Left lobe of liver (tissue), 2 donors: Measurements from ENCODE around the gene COX6B2. TPM values are rescaled to one million over a fixed set of nuclear protein-coding genes. Genes with fewer than 3 reads are reported as not detected.
A peak's percentile ranks its signal among the peaks of the same experiment; 100 is the strongest.
"Not testable (repeated sequence)": the region's sequence is repeated elsewhere in the genome, so short reads cannot be mapped to it uniquely, and the experiment has no call there.

Experiments used
- ATAC-seq: fragments of 200-7000 bp; cut with Tn5 transposase; one replicate; pipeline ENCODE4 v1.9.1; 2020; ENCODE audit warnings: mild to moderate bottlenecking, moderate library complexity
- DNase-seq: peaks from one replicate; pipeline ENCODE4 v3.0.0-alpha.2; 2020; ENCODE audit warnings: low spot score
- total RNA-seq: library from RNA; stranded (reverse); gene quantifications from one replicate; pipeline ENCODE4 v1.2.1, GENCODE V29; 2021
- donor health status: DM: no; HTN: no; CAD: no; lungs with moderate emphysema.
- donor health status: DM: no; HTN: yes; CAD: no.

COX6B2 gene
- total RNA-seq, 1 donor from 2014 or later = not detected

- DNase-seq (no peak), ATAC-seq (no peak)
Observed at GRCh38 chr19:55345101-55345817, 9.3 kb downstream of the COX6B2 start.

DNA sequence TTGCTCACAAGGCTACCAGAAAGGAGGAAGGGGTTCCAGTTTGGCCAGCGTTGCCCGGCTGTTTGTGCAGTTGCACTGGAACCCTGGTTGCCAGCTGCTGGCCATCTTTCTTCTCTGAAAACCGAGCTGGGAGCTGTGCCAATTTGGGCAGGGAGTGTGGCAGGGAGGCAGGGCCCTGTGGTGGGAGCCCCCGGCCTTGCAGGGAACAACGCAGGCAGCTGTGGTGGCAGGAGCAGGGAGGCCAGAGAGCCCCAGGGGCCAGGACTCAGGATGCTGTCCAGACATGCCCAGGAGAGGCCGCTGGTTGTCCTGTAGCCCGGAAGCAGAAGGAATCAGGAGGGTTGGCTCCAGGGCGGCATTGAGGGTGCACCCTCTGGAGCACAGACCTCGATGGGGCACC, 10.1 kb downstream of the COX6B2 start:
- no peak for DNase-seq
- ATAC-seq = no peak

- ATAC-seq (no peak), DNase-seq (no peak)
Observed at GRCh38 chr19:55341595-55342531, 12.7 kb downstream of the COX6B2 start.

DNA sequence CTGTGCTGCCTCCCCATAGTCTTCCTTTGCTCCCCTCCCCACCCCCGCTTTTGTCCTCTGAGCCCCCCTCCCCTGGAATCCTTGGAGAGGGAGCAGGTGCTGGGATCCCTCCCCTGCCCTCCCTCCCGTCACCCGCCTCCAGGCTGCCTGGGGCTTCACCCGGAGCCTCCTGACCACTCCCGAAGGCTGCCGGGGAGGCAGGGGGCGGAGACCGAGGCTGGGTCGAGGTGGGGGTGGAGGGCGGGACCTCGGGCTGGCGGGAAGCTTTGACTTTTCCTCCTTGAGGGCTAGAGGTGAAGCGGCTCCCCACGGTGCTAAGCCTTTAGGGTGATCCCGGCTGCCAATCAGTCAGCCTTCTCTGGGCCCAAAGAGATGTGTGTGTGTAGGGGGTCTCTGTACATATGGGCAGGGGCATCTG, 13.3 kb downstream of the COX6B2 start:
- no peak for ATAC-seq
- no peak for DNase-seq

DNA sequence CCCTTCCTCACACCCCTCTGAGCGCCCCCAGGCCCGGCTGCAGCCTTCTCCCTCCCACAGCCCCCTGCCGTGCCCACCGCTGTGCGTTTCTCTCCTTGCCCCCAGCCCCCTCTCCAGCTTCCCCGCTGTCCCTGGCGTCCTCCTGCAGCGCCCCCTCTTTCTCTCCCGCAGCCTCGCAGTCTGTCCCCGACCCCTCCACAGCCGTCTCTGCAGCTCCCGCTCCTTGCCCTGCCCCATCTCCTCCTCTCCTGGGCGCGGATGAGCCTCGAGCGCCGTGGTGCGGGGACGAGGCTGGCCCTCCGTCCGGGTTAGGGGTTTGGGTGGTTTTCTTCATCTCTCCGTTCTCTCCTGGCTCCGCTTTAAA, 13.8 kb downstream of the COX6B2 start:
- ATAC-seq (no peak), DNase-seq (no peak)

GRCh38 chr19:55339889-55340783, 14.4 kb downstream of the COX6B2 start:
- no peak for ATAC-seq
- peak; percentile 58 for DNase-seq

GRCh38 chr19:55339105-55339888, 15.2 kb downstream of the COX6B2 start, which contains the start of gene KMT5C:
Gene KMT5C, plus strand, starts transcription at chr19:55339876. Its CDS starts 2,061 bp downstream, at chr19:55341937.
- ATAC-seq (peak; percentile 86), DNase-seq (peak; percentile 100)

DNA sequence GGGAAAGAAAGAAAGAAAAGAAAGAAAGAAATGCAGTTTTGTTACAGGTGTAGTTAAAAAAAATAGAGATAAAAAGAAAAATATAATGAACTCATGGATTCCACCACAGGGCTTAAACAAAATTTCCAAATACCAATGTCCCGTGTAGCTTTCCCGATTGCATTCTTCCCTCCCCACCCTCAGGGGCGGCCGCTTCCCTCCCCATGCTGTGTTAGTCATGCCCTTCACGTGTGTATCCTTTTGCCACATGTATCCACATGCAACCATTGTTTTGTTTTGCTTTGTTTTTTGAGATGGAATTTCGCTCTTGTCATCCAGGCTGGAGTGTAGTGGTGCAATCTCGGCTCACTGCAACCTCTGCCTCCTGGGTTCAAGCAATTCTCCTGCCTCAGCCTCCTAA, 18.4 kb downstream of the COX6B2 start:
- ATAC-seq (no peak), DNase-seq (no peak)

- ATAC-seq = peak; percentile 57
- DNase-seq = no peak
Observed at GRCh38 chr19:55333870-55334269, 20.6 kb downstream of the COX6B2 start.

- not testable (repeated sequence) for ATAC-seq, DNase-seq
Observed at GRCh38 chr19:55329791-55330190, 24.7 kb downstream of the COX6B2 start.

- ATAC-seq = not testable (repeated sequence)
Observed at GRCh38 chr19:55328774-55329318, 25.7 kb downstream of the COX6B2 start.

GRCh38 chr19:55325172-55325571, 29.3 kb downstream of the COX6B2 start, which contains the start of gene TMEM150B:
Gene TMEM150B, minus strand, starts transcription at chr19:55325341. Its CDS starts 4,305 bp downstream, at chr19:55321036.
- ATAC-seq (peak; percentile 24), DNase-seq (no peak)

More at GRCh38 chr19:55328774-55329318, 25.7 kb downstream of the COX6B2 start:
- not testable (repeated sequence) for DNase-seq

- no peak for DNase-seq
- no peak for ATAC-seq
Observed at GRCh38 chr19:55324662-55325061, 29.9 kb downstream of the COX6B2 start.

DNA sequence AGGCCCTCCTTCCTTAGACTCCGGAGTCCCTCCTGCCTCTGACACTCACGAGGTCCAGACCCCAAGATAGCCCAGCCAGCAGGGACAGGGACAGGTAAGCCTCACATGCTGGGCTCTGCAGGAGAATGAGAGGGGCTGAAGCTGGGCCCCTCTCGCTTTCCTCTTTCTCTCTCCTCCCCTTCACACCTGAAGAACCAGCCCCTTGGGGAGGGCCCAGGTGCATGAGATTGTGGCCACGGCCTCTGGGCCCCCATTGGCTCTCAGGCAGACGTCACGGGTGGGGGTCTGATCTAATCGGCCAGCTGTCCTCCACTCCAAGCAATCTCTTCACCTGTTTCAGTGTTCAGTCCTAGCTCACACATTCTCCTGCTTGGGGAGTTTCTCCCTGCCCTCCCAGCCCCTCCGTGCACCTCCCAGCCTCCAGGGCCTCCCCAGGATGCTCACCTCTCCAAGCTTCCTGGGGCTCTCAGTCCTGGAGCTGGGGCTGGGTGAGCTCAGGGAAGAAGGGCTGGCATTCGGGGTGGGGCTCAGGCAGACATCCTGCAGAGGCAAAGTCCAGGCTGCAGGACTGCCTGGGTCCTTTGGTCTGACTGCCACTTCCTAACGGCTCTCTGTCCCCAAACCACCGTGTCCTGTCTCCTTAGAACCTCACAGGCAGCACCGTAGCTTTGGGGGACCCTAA, 32.2 kb downstream of the COX6B2 start:
- ATAC-seq (no peak), DNase-seq (no peak)

DNA sequence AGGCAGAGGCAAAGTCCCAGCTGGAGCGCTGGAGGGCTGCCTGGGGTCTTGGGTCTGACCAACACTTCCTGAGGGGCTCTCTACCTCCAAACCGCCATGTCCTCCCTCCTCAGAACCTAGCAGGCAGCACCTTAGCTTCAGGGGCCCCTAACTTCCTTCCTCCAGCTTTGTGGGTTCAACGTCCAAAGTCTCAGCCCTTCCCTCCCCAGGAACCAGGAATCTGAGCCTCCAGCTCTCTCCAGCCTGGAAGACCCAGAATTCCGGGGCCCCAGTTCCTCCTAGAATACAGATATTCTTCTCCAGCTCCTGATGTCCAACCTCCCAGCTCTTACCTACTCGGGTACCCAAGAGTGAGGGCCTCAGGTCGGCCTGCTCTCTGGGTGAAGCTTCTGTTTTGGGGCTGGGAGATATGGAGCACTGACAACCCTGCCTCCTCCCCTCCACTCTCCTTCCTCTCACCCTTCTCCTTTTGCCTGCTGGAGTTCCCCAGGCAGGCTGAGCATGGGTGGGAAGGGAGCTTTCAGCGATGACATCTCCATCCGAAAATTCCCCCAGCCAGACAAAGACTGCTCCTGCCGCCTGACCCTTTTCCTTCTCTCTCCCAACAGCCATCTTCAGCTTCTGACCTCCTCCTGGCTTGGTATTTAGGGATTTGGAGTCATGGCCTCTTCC, 32.9 kb downstream of the COX6B2 start:
- ATAC-seq (no peak), DNase-seq (no peak)

DNA sequence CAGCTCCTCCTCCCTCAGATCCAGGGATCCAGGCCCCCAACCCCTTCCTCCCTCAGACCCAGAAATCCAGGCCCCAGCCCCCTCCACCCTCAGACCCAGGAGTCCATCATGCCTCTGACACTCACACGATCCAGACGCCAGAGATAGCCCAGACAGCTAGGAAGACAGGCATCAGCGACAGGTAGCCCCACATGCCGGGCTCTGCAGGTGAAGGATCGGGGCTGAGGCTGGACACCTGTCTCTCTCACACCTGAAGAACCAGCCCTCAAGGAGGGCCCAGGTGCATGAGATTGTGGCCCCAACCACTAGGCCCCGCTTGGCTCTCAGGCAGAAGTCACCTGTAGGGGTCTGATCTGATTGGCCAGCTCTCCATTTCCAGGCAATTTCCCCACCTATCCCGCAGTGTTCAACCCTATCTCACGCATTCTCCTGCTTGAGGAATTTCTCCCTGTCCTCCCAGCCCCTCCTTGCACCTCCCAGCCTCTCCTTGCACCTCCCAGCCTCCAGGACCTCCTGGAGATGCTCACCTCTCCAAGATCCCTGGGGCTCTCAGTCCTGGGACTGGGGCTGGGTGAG, 33.6 kb downstream of the COX6B2 start:
- no peak for ATAC-seq
- DNase-seq = no peak

DNA sequence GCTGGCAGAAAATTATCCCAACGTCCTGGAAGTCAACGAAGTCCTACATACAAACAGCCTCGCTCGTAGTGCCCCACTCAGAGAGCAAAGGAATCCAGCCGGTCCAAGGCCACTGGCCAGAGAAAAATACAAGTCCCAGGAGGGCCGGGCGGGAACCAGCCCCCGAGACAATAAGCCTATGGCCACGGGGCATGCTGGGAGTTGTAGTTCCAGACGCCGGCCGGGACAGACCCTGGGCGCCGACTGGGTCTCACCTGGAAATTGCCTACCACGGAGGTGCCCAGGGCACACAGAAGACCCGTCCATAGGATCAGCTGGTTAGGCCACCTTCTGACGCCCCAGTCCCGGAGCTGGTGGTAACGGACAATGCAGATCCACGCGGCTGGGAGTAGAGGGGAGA, 34.7 kb downstream of the COX6B2 start:
- no peak for DNase-seq
- no peak for ATAC-seq

DNA sequence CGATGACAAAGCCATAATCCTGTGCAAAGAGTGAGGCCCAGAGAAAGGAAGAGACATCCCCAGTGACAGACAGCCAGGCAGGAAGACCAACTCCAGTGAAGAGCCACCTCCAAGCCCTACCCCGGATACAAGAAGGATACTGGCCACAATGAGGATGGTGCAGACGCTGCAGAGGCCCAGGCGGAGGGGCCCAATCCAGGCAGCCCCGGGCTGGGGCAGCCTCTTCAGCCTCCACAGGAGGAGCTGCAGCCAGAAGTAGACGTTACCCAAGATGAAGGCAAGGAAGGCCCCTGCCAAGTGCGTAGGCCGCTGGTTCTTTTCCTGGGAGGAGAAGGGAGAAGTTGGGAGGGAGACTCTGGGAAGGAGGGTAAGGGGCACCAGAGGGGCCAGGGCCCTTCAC, 37.9 kb downstream of the COX6B2 start:
- DNase-seq (no peak), ATAC-seq (no peak)
